HepG2 (cell line): ENCODE results near the gene SNAI3. TPM values are rescaled to one million over a fixed set of nuclear protein-coding genes. Genes with fewer than 3 reads are reported as not detected.

Source experiments
- FOXO4 ChIP-seq: sonication (generic); formaldehyde crosslinking; conservative IDR thresholded peaks from 2 replicates; pipeline ENCODE4 v1.8.1; 2023; ENCODE audit warnings: missing genetic modification reagents
- HDAC2 ChIP-seq: sonication (generic); formaldehyde crosslinking; IDR thresholded peaks from 2 replicates; pipeline ENCODE4 v1.4.0; 2020; ENCODE audit warnings: missing genetic modification reagents
- JUN ChIP-seq: sonication (generic); formaldehyde crosslinking; IDR thresholded peaks from 2 replicates; pipeline ENCODE4 v1.4.0; 2020; ENCODE audit warnings: mild to moderate bottlenecking, missing genetic modification reagents
- KLF16 ChIP-seq, 2 experiments: sonication (generic) in 1 of 2; formaldehyde crosslinking in 1 of 2; IDR thresholded peaks; 2 replicates each; pipeline versions ENCODE4 v1.6.1 to v1.8.0; 2016 to 2023; ENCODE audit warnings: missing genetic modification reagents in 2 of 2, missing compliant biosample characterization in 1 of 2
- MNT ChIP-seq: fragments of 450-650 bp; IDR thresholded peaks from 2 replicates; pipeline ENCODE4 v1.6.1; 2016
- RARA ChIP-seq: IDR thresholded peaks from 2 replicates; pipeline ENCODE4 v1.6.1; 2016; ENCODE audit warnings: missing genetic modification reagents, missing compliant biosample characterization
- TFE3 ChIP-seq: IDR thresholded peaks from 2 replicates; pipeline ENCODE4 v1.6.1; 2016
- ZKSCAN1 ChIP-seq: fragments of 150-350 bp; IDR thresholded peaks from 2 replicates; pipeline ENCODE4 v1.6.1; 2014; ENCODE audit warnings: low read length
- ZNF143 ChIP-seq: sonication (generic); formaldehyde crosslinking; IDR thresholded peaks from 2 replicates; pipeline ENCODE4 v1.4.0; 2020; ENCODE audit warnings: missing genetic modification reagents
- ZNF451 ChIP-seq: sonication (generic); formaldehyde crosslinking; IDR thresholded peaks from 2 replicates; pipeline ENCODE4 v1.5.0; 2020; ENCODE audit warnings: mild to moderate bottlenecking, missing genetic modification reagents
- ZNF580 ChIP-seq: IDR thresholded peaks from 2 replicates; pipeline ENCODE4 v1.6.1; 2016; ENCODE audit warnings: low read depth, borderline replicate concordance
- ZNF746 ChIP-seq: sonication (generic); formaldehyde crosslinking; IDR thresholded peaks from 2 replicates; pipeline ENCODE4 v1.8.0; 2022; ENCODE audit warnings: mild to moderate bottlenecking, missing genetic modification reagents
- polyA plus RNA-seq, 8 experiments: library from polyadenylated mRNA; depleted of rRNA in 3 of 8; stranded (reverse) in 7 of 8; unstranded in 1 of 8; fragments of >200 nt; fragmentation: Illumina TruSeq in 4 of 8; extraction: Trizol in 4 of 8; gene quantifications; 2 replicates each; pipeline versions ENCODE4 v1.2.1 to v1.2.3, GENCODE V29; 2011 to 2016; ENCODE audit warnings: low read depth in 4 of 8, missing spikeins in 1 of 8, mixed read lengths in 1 of 8; ENCODE audit not compliant: insufficient read depth in 1 of 8
- total RNA-seq, 5 experiments: library from RNA; depleted of rRNA; stranded (reverse); fragments of >200 nt; fragmentation: Illumina TruSeq; extraction: Trizol; gene quantifications; 2 replicates each; pipeline ENCODE4 v1.2.3, GENCODE V29; 2016; ENCODE audit warnings: low read depth in 1 of 5
- TF ChIP-seq, protein P1 (sequence below): sonication (generic); formaldehyde crosslinking; IDR thresholded peaks from 2 replicates; pipeline ENCODE4 v1.8.1; 2023; ENCODE audit warnings: mild to moderate bottlenecking, missing genetic modification reagents
- TF ChIP-seq, protein P2 (sequence below): sonication (generic); formaldehyde crosslinking; IDR thresholded peaks from 2 replicates; pipeline ENCODE4 v1.4.0; 2020; ENCODE audit warnings: low read depth, missing genetic modification reagents
- TF ChIP-seq, protein P3 (sequence below): sonication (generic); formaldehyde crosslinking; IDR thresholded peaks from 2 replicates; pipeline ENCODE4 v1.4.0; 2020; ENCODE audit warnings: missing genetic modification reagents, mild to moderate bottlenecking, borderline replicate concordance

The SNAI3 gene
- total and polyA plus RNA-seq, 2 of the 13 experiments (the other 11 are each of a cell fraction or from before 2014, with no cell fraction given), result 0.09 to 0.18 TPM

DNA sequence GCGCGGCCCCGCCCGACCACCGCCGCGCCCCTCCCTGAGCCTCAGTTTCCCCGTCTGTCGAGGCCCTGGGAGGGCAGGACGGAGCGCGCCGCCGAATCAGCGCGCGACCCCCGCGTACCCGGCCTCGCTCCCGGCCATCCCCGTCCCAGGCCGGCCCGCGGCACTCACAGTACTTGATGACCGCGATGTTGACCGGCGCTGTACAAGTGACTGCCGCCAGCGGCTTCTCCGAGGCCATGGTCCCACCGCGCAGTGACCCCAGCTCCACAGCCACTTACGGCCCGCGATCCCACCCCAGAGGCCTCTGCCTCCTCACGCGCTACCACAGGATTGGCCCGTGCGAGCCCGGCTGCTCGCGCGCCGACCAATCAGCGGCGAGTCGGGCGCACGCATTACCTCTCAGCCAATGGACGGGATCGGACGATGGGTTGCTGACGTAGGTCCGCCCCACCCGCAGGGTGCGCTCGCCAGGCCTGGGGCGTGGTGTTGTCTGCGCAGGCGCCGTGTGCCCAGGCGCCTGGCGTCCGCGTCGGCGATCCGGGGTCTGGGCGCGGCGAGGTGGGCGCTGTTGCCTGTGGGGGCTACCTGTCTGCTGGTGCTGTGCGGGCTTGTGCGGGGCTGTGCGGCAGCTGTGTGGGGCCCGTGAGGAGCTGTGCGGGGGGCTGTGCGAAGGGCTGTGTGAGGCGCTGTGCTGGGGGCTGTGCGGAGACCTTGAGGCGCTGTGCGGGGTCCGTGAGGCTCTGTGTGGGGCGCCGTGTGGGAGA, 23.3 kb downstream of the SNAI3 start, which contains the start of gene MVD (continued):
- TF ChIP-seq FOXO4 (no peak), TFE3 (CRISPR knock-in tag) (peak; percentile 64), KLF16 (CRISPR knock-in tag; IDR thresholded peaks at IDR 0.05) (peak in 1 of 2 experiments; percentile 89; a peak in 1 of 4 replicates), ZNF580 (CRISPR knock-in tag) (peak; percentile 97), RARA (CRISPR knock-in tag) (peak; percentile 75), ZNF451 (CRISPR knock-in tag) (peak; percentile 81), ZNF143 (CRISPR knock-in tag) (peak; percentile 44; the same call in 1 of the 2 replicates), MNT (peak; percentile 82), JUN (CRISPR knock-in tag) (peak; percentile 68; the same call in 1 of the 2 replicates), ZKSCAN1 (no peak), HDAC2 (CRISPR knock-in tag) (peak; percentile 54), ZNF746 (CRISPR knock-in tag) (no peak; the same call in 1 of the 2 replicates)
- TF ChIP-seq, protein P1, sequence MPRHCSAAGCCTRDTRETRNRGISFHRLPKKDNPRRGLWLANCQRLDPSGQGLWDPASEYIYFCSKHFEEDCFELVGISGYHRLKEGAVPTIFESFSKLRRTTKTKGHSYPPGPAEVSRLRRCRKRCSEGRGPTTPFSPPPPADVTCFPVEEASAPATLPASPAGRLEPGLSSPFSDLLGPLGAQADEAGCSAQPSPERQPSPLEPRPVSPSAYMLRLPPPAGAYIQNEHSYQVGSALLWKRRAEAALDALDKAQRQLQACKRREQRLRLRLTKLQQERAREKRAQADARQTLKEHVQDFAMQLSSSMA, result no peak
- TF ChIP-seq, protein P2, sequence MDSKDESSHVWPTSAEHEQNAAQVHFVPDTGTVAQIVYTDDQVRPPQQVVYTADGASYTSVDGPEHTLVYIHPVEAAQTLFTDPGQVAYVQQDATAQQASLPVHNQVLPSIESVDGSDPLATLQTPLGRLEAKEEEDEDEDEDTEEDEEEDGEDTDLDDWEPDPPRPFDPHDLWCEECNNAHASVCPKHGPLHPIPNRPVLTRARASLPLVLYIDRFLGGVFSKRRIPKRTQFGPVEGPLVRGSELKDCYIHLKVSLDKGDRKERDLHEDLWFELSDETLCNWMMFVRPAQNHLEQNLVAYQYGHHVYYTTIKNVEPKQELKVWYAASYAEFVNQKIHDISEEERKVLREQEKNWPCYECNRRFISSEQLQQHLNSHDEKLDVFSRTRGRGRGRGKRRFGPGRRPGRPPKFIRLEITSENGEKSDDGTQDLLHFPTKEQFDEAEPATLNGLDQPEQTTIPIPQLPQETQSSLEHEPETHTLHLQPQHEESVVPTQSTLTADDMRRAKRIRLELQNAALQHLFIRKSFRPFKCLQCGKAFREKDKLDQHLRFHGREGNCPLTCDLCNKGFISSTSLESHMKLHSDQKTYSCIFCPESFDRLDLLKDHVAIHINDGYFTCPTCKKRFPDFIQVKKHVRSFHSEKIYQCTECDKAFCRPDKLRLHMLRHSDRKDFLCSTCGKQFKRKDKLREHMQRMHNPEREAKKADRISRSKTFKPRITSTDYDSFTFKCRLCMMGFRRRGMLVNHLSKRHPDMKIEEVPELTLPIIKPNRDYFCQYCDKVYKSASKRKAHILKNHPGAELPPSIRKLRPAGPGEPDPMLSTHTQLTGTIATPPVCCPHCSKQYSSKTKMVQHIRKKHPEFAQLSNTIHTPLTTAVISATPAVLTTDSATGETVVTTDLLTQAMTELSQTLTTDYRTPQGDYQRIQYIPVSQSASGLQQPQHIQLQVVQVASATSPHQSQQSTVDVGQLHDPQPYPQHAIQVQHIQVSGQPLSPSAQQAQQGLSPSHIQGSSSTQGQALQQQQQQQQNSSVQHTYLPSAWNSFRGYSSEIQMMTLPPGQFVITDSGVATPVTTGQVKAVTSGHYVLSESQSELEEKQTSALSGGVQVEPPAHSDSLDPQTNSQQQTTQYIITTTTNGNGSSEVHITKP (CRISPR knock-in tag), result no peak
- TF ChIP-seq, protein P3, sequence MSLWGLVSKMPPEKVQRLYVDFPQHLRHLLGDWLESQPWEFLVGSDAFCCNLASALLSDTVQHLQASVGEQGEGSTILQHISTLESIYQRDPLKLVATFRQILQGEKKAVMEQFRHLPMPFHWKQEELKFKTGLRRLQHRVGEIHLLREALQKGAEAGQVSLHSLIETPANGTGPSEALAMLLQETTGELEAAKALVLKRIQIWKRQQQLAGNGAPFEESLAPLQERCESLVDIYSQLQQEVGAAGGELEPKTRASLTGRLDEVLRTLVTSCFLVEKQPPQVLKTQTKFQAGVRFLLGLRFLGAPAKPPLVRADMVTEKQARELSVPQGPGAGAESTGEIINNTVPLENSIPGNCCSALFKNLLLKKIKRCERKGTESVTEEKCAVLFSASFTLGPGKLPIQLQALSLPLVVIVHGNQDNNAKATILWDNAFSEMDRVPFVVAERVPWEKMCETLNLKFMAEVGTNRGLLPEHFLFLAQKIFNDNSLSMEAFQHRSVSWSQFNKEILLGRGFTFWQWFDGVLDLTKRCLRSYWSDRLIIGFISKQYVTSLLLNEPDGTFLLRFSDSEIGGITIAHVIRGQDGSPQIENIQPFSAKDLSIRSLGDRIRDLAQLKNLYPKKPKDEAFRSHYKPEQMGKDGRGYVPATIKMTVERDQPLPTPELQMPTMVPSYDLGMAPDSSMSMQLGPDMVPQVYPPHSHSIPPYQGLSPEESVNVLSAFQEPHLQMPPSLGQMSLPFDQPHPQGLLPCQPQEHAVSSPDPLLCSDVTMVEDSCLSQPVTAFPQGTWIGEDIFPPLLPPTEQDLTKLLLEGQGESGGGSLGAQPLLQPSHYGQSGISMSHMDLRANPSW (CRISPR knock-in tag), result peak; percentile 62; the same call in 1 of the 2 replicates
